HG03139 (cell line): Measurements from ENCODE around the gene PCF11.
"Not testable (repeated sequence)": the region's sequence is repeated elsewhere in the genome, so short reads cannot be mapped to it uniquely, and the experiment has no call there.

ENCODE experiments used
- ATAC-seq: cut with Tn5 transposase; IDR thresholded peaks from one replicate; pipeline ENCODE4 v1.9.1; 2021; ENCODE audit not compliant: unreplicated experiment

Gene PCF11

GRCh38 chr11:83192606-83193245, 35.8 kb downstream of the PCF11 start:
- no peak for ATAC-seq

GRCh38 chr11:83193315-83194280, 36.7 kb downstream of the PCF11 start, which contains the start of gene ANKRD42:
ANKRD42 (plus strand) TSS chr11:83193712; CDS start chr11:83194671, 959 bp downstream.
- peak; percentile 91 for ATAC-seq

GRCh38 chr11:83194281-83195142, 37.6 kb downstream of the PCF11 start:
- ATAC-seq, result peak; percentile 59

GRCh38 chr11:83195143-83195466, 38.2 kb downstream of the PCF11 start:
- no peak for ATAC-seq

- no peak for ATAC-seq
Measured at GRCh38 chr11:83195649-83196048, 38.7 kb downstream of the PCF11 start.

GRCh38 chr11:83200035-83200434, 43.1 kb downstream of the PCF11 start:
- no peak for ATAC-seq

GRCh38 chr11:83205608-83206185, 48.8 kb downstream of the PCF11 start:
- ATAC-seq, result no peak

- no peak for ATAC-seq
Measured at GRCh38 chr11:83206221-83206620, 49.3 kb downstream of the PCF11 start.

- not testable (repeated sequence) for ATAC-seq
Measured at GRCh38 chr11:83206771-83207382, 49.9 kb downstream of the PCF11 start.

GRCh38 chr11:83219095-83219494, 62.2 kb downstream of the PCF11 start:
- ATAC-seq, result no peak

- no peak for ATAC-seq
Measured at GRCh38 chr11:83220260-83220659, 63.3 kb downstream of the PCF11 start.

- ATAC-seq, result no peak
Measured at GRCh38 chr11:83221694-83222093, 64.8 kb downstream of the PCF11 start.

- ATAC-seq, result no peak
Measured at GRCh38 chr11:83222499-83222898, 65.6 kb downstream of the PCF11 start.

GRCh38 chr11:83223457-83223856, 66.5 kb downstream of the PCF11 start:
- no peak for ATAC-seq

GRCh38 chr11:83235825-83236224, 78.9 kb downstream of the PCF11 start:
- ATAC-seq, result no peak
